Gastroesophageal sphincter (tissue), 3 donors: Measurements from ENCODE around the gene TMEM100.

ENCODE experiments used
- CTCF ChIP-seq, 4 experiments: fragments of 200-600 bp in 2 of 4; fragments of 450-650 bp in 2 of 4; sonication (generic) in 1 of 4; IDR thresholded peaks; one replicate each; pipeline ENCODE4 v1.5.1; 2017 to 2019; ENCODE audit warnings: antibody characterized with exemption in 4 of 4, mild to moderate bottlenecking in 2 of 4, moderate library complexity in 2 of 4
- EP300 ChIP-seq: sonication (generic); formaldehyde crosslinking; IDR thresholded peaks from one replicate; pipeline ENCODE4 v1.6.1; 2017; ENCODE audit warnings: antibody characterized with exemption, mild to moderate bottlenecking
- POLR2A ChIP-seq, 2 donors: fragments of 450-650 bp; IDR thresholded peaks; one replicate each; pipeline ENCODE4 v1.6.1; 2017; ENCODE audit warnings: antibody characterized with exemption in 2 of 2, mild to moderate bottlenecking in 2 of 2, moderate library complexity in 1 of 2
- POLR2AphosphoS5 ChIP-seq: sonication (generic); formaldehyde crosslinking; IDR thresholded peaks from one replicate; pipeline ENCODE4 v1.6.1; 2017; ENCODE audit warnings: antibody characterized with exemption

GRCh38 chr17:55743103-55743679, 20.5 kb upstream of the TMEM100 start:
- no peak for TF ChIP-seq POLR2AphosphoS5
- no peak for TF ChIP-seq CTCF (IDR thresholded peaks at IDR 0.05)
- no peak for TF ChIP-seq POLR2A (IDR thresholded peaks at IDR 0.05)
- TF ChIP-seq EP300: no peak
